Hematopoietic multipotent progenitor cell treated with erythropoietin and hydrocortisone succinate and interleukin-3 and kit ligand, for 17 days (in vitro differentiated cells): ENCODE results near the gene PDCD6IP.
"Not testable (repeated sequence)": the region's sequence is repeated elsewhere in the genome, so short reads cannot be mapped to it uniquely, and the experiment has no call there.

Experiments
- DNase-seq: peaks from one replicate; pipeline ENCODE4 v3.0.0-alpha.2; 2015; ENCODE audit warnings: low spot score

The PDCD6IP gene

GRCh38 chr3:33798418-33799201, at the start of gene PDCD6IP:
TSS of gene PDCD6IP (plus strand) at chr3:33798630. CDS start at chr3:33798729, 99 bp downstream.
- DNase-seq, result peak; percentile 93

GRCh38 chr3:33749546-33750210, 48.8 kb upstream of the PDCD6IP start:
- DNase-seq, result no peak

GRCh38 chr3:33750211-33750548, 48.2 kb upstream of the PDCD6IP start:
- no peak for DNase-seq

GRCh38 chr3:33751336-33751735, 47.1 kb upstream of the PDCD6IP start:
- no peak for DNase-seq

- DNase-seq, result not testable (repeated sequence)
Measured at GRCh38 chr3:33754391-33754790, 44.0 kb upstream of the PDCD6IP start.

- DNase-seq, result no peak
Measured at GRCh38 chr3:33758281-33758680, 40.1 kb upstream of the PDCD6IP start.

GRCh38 chr3:33758864-33759263, 39.6 kb upstream of the PDCD6IP start:
- no peak for DNase-seq

- no peak for DNase-seq
Measured at GRCh38 chr3:33768578-33769330, 29.7 kb upstream of the PDCD6IP start.

- DNase-seq, result no peak
Measured at GRCh38 chr3:33773637-33774036, 24.8 kb upstream of the PDCD6IP start.

- DNase-seq, result no peak
Measured at GRCh38 chr3:33775363-33775762, 23.1 kb upstream of the PDCD6IP start.

GRCh38 chr3:33777996-33778395, 20.4 kb upstream of the PDCD6IP start:
- DNase-seq, result no peak

GRCh38 chr3:33779751-33780150, 18.7 kb upstream of the PDCD6IP start:
- DNase-seq, result no peak

GRCh38 chr3:33781413-33781812, 17.0 kb upstream of the PDCD6IP start:
- DNase-seq, result not testable (repeated sequence)

GRCh38 chr3:33786565-33787327, 11.7 kb upstream of the PDCD6IP start:
- DNase-seq, result no peak

- DNase-seq, result peak; percentile 58
Measured at GRCh38 chr3:33787328-33788009, 11.0 kb upstream of the PDCD6IP start.

- no peak for DNase-seq
Measured at GRCh38 chr3:33789183-33789954, 9.1 kb upstream of the PDCD6IP start.

GRCh38 chr3:33790091-33790490, 8.3 kb upstream of the PDCD6IP start:
- DNase-seq, result no peak

- peak; percentile 53 for DNase-seq
Measured at GRCh38 chr3:33791477-33792166, 6.8 kb upstream of the PDCD6IP start.

GRCh38 chr3:33792167-33792892, 6.1 kb upstream of the PDCD6IP start:
- no peak for DNase-seq
